ENCODE measurements around the gene PPA2. TPM values are rescaled to one million over a fixed set of nuclear protein-coding genes. Genes with fewer than 3 reads are reported as not detected.

Gene PPA2
- total and polyA plus RNA-seq, 10 of the 15 experiments (the other 5 are each of a cell fraction or from before 2014, with no cell fraction given), result 93.8 to 293 (median 146) TPM

- Histone ChIP-seq H2AFZ (ENCODE audit: control insufficient read depth, low read depth, low read length) (no peak overlapping the region), H3K9me3 (replicated peaks; ENCODE audit: control insufficient read depth, insufficient read depth, low read length) (no peaks in the 10 kb centered on the region), H3K79me2 (ENCODE audit: control insufficient read depth, insufficient read depth, low read length) (no peaks in the 10 kb centered on the region), H3K27me3 (replicated peaks in 1 of 2; ENCODE audit: control insufficient read depth in 2 of 2, insufficient read depth in 2 of 2, low read length in 1 of 2) (no peaks in the 10 kb centered on the region), H3K4me1 (ENCODE audit: control insufficient read depth, insufficient read depth, low read length) (peaks cover 5% of the 10 kb centered on the region), H4K20me1 (ENCODE audit: control insufficient read depth, insufficient read depth) (no peaks in the 10 kb centered on the region), H3K9ac (ENCODE audit: control insufficient read depth, insufficient read depth, low read length) (no peak overlapping the region), H3K36me3 (ENCODE audit: control insufficient read depth in 2 of 2, insufficient read depth in 2 of 2, low read length in 1 of 2) (no peaks in the 10 kb centered on the region; a peak in 1 of 4 replicates), H3K27ac (ENCODE audit: control insufficient read depth, insufficient read depth) (no peak overlapping the region), H3K4me3 (no peak overlapping the region), H3K4me2 (ENCODE audit: control insufficient read depth, insufficient read depth) (no peak overlapping the region)
- CTCF ChIA-PET, result interaction anchor here (0.5 to 1.5 kb wide), 2 partner anchors 14 to 256 kb away, joined by 3 to 5 read pairs; no protein-coding TSS in a partner anchor
- in situ Hi-C loops (cut with MboI) (no loop called here), intact Hi-C loops (cut with micrococcal nuclease; ENCODE audit: unreplicated experiment) (no loop called here)
- TF ChIP-seq MEF2A (IDR thresholded peaks at IDR 0.05; ENCODE audit: insufficient read depth, low read depth, low read length), result no peak
- peak; percentile 26; the same call in 1 of the 2 replicates for TF ChIP-seq MTA2 (IDR thresholded peaks at IDR 0.05; ENCODE audit: low read depth)
- TF ChIP-seq ZNF24 (IDR thresholded peaks at IDR 0.05), result peak; percentile 69
- TF ChIP-seq PAX8 (IDR thresholded peaks at IDR 0.05), result no peak
- no peak for TF ChIP-seq BMI1 (IDR thresholded peaks at IDR 0.05; ENCODE audit: borderline replicate concordance)
- no peak for TF ChIP-seq HCFC1 (IDR thresholded peaks at IDR 0.05; ENCODE audit: low read length)
- peak; percentile 34; the same call in 1 of the 2 replicates for TF ChIP-seq BCL11A (IDR thresholded peaks at IDR 0.05; ENCODE audit: low read depth, low read length)
- TF ChIP-seq TAF1 (IDR thresholded peaks at IDR 0.05; ENCODE audit: borderline replicate concordance, low read depth, low read length), result no peak
- 0 out of 2 replicates have a peak, but pooled peaks have one; percentile 30 for TF ChIP-seq IRF4 (IDR thresholded peaks at IDR 0.05; ENCODE audit: low read depth, low read length)
- TF ChIP-seq SPI1 (IDR thresholded peaks at IDR 0.05; ENCODE audit: borderline replicate concordance, insufficient read depth, low read depth, low read length), result peak; percentile 84
- no peak for TF ChIP-seq SMAD1 (IDR thresholded peaks at IDR 0.05; ENCODE audit: low read depth, partially characterized antibody)
- no peak for TF ChIP-seq MXI1 (IDR thresholded peaks at IDR 0.05; ENCODE audit: low read depth, low read length)
- no peak for TF ChIP-seq ZZZ3 (IDR thresholded peaks at IDR 0.05; ENCODE audit: control insufficient read depth, insufficient read length, low read depth)
- no peak for TF ChIP-seq RAD51 (IDR thresholded peaks at IDR 0.05)
- DNase-seq (ENCODE audit: low read depth, low spot score) (no peak), ATAC-seq (peak; percentile 63), FAIRE-seq (no peak)
- RAD21 ChIA-PET (ENCODE audit: unreplicated experiment), result interaction anchor here (1.3 kb wide), 1 partner anchor 46 kb away, joined by 5 read pairs; no protein-coding TSS in a partner anchor
- no TSS peak for BruUV-seq (replicated peaks)
- 82% methylated on average over 1 of the region's 1 CpG for WGBS (ENCODE audit: insufficient coverage, insufficient replicate concordance, low lambda C conversion rate, missing lambda C conversion rate)
- SMC1A ChIA-PET (ENCODE audit: uncharacterized antibody, unreplicated experiment), result interaction anchor here (0.8 to 1.9 kb wide), 6 partner anchors 10 to 156 kb away, joined by 3 to 7 read pairs (median 5); no protein-coding TSS in a partner anchor
- POLR2A ChIA-PET, result no interaction called here
Observed at GRCh38 chr4:105350859-105351490, 122.9 kb downstream of the PPA2 start.

Data from GM12878 (cell line).